T47D (cell line): ENCODE results near the gene TRPV5.

ENCODE experiments used
- DNase-seq, 2 experiments: peaks; one replicate each; pipeline versions ENCODE4 v3.0.0 to v3.0.0-alpha.2; 2011 to 2012; ENCODE audit warnings: low read depth in 1 of 2, low spot score in 1 of 2
- JUND ChIP-seq: IDR thresholded peaks from 2 replicates; pipeline ENCODE4 v1.6.1; 2012; ENCODE audit warnings: low read depth
- in situ Hi-C: cut with HindIII; loops from 2 replicates; pipeline ENCODE4 v1.10.0; 2016; ENCODE audit warnings: low sequenced_read_pairs, low pct_unique_long_range_greater_than_20kb

Gene TRPV5

DNA sequence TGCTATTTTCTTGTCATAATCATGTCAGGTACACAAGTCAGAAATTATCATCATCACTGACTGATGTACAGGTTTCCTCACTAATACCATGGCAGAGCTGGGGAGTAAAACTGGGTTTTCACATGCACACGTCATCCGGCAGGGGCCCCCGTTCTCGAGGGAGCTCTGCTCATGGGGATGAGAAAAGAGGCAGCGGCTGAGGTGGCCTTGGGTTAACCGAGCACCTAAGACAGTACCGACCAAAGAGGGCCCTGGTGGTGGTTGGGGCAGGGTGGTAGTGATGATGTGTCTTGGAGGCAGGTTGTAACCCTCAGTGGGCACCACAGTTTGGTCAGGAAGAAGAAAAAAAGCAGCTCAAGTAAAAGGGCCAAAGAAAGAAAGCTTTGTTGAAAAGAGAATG lies 35.9 kb downstream of the TRPV5 start:
- TF ChIP-seq JUND: no peak
- DNase-seq: no peak
- in situ Hi-C loops: no loop called here

DNA sequence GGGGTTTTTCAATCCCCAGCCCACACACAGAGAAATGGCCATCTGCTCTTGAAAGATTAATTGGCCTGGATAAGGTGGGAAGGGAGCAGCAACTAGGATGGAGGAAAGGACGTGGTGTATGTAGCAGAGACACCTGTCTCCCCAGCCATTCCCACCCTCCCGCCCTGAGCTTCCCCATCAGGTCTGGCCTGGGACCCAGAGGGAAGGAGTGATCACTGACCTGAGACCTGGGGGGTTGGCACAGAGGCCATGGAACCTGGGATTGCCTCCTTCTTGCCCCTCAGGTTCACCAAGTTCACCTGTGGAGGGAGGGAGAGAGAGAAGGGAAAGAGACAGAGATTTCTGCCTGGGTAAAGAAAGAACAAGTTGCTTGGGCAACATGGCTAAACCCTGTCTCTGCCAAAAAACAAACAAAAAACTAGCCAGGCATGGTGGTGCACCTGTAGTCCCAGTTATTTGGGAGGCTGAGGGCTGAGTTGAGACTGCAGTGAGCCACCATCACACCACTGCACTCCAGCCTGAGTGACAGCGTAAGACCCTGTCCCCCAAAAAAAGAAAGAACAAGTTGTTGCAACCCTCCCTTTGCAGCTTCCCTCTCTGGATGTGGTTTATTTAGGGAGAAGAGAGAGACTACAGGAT lies 36.7 kb downstream of the TRPV5 start:
- DNase-seq: no peak
- no peak for TF ChIP-seq JUND
- in situ Hi-C loops: no loop called here

DNA sequence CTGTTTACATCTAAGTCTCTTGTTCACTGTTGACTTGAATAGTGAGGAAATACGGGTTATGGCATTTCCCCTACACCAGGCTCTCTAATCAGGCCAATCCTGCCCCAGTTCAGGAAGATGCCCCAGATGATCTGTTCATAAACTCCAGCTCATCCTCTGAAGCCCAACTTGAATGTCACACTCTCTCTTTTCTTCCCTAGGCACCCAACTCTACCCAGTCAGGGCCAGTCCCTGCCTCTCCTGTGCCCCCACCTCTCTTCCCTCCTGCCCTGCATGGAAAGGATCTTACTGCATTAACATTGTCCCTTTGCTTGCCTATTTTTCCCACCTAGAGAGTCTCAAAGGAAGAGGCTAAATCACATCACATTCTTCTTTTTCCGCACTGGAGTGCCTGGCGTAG lies 37.4 kb downstream of the TRPV5 start:
- no peak for TF ChIP-seq JUND
- in situ Hi-C loops: no loop called here
- no peak for DNase-seq

DNA sequence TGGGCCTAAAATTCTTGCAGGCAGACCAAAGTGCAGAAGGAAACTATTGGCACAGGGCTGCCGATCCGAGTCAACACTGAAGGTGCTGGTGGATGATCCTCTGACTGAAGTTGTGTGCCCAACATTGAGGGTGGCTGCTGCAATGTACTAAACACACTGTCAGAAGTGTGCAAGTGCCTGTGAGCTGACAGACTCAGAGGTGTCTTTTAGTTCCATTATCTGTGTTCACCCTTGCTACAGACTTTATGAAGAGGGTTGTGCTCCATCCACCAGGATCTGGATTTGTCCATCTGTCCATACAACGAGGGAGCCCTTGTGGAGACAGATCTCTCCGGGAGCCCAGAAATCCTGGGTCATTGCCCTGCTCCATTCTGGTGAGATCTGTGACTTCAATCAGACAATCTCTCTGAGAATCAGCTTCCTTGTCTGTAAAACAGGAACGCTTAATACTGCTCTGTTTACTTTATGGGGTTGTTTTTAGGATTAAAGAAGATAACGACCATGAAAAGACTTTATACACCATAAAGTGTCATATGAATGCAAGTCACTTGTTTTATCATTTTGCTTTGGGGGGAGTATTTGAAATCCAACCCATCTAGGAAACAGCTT lies 38.5 kb downstream of the TRPV5 start:
- DNase-seq: no peak
- no peak for TF ChIP-seq JUND
- in situ Hi-C loops: no loop called here

DNA sequence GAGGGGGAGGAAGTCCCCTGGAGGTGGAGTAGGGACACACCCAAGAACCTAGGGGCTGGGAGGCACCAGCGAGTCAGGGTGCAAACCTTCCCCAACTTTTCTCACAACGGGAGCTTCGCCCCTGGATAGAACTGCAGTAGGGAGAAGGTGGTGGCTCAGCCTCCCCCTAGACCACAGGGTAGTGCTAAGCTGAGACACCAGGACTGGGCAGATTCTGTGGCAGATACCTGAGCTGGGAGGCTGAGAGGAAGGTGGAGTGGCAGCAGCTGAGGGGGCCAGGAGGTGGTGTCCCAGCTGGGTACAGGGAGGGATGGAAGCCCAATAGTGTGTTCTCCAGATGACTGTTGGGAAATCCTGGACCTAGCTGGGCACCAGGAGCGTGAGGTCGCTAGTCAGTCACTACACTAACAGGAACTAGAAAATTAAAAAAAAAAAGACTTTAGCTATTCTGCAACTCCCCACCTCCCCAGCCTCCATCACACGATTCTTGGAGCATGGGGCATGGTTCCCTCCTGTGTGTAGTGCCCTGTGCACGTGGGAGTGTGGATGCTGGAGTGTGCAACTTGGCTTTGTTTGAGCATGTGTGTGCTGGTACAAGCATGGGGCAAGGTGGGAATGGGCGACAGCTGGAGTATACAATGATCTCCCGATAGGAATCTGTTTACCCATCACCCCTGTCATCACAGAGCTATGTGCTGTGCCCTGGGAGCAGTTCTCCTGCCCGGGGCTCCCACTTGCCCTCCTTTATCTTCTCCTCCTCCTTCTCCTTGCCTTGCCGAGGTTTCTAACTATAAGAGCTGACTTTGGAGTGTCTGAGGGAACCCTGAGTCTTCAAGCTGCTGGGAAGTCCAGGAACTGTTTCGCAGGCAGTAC lies 39.2 kb downstream of the TRPV5 start:
- in situ Hi-C loops: no loop called here
- TF ChIP-seq JUND: no peak
- DNase-seq: no peak

DNA sequence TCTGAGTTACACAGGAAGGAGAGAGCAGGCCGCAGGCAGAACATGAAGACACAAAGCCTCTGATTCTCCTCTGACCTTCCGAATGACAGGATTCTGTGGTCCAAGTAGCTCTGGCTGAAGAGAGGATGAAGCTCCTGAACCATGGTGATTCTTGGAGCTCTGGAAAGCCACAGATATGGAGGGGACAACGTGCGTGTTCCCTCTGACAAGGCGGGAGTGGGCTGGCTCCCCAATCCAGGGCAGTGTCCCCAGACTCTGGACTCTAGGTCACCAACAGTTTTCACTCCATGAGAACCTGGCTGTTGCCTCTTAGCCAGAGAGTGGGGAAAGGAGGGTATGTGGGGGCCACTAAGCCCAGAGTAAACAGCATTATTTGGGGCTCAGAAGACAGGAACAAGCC lies 40.6 kb downstream of the TRPV5 start:
- in situ Hi-C loops: no loop called here
- no peak for DNase-seq
- TF ChIP-seq JUND: no peak

DNA sequence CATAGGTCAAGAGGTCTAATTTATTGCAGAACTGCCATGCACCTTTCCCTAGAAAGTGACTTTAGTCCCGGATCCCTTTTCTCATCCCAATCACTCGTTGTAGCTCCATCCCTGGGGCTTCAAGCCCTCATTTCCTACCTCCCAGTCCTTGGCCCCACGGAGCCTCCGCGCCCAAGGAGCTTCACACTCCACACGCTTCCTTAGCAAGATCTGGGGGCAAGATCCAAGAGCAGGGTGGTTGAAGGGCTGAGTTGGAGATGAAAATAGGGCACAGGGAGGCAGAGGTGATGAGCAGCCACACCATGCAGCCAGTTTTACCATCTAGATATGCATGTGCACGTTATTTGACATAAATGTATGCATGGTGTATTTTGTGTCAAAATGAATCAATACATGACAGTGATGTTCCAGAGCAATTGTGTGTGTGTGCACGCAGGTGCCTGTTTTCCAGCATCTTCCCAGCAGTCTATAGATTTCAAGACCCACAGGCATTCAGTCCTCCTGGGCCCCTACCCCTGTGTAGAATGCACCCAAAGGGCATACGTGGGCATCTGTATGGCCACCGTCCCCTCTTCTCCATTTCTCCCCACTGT lies 42.0 kb downstream of the TRPV5 start:
- TF ChIP-seq JUND: no peak
- DNase-seq: no peak
- in situ Hi-C loops: no loop called here

DNA sequence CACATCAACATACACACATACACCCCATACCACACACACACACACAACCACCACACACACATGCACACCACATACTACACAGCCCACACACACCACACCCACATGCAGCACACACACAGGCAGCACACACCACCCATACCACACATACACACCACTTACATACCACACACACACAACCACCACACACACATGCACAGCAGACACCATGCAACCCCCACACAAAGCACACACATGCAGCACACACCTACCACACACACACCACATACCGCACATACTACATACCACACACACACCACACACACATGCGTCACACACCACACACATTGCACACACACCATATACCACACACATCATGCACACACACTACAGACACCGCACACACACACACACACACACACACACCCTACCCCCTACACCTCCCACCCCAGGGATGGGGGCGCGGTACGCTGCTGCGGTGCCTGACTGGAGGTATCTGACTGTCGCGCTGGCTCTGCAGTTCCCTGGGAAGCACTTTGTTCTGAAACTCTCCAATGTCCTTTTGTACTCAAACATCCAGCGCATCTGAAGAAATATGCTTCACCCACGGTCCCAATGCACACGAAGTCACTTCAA lies 42.6 kb downstream of the TRPV5 start:
- in situ Hi-C loops: no loop called here
- no peak for TF ChIP-seq JUND
- DNase-seq: no peak

DNA sequence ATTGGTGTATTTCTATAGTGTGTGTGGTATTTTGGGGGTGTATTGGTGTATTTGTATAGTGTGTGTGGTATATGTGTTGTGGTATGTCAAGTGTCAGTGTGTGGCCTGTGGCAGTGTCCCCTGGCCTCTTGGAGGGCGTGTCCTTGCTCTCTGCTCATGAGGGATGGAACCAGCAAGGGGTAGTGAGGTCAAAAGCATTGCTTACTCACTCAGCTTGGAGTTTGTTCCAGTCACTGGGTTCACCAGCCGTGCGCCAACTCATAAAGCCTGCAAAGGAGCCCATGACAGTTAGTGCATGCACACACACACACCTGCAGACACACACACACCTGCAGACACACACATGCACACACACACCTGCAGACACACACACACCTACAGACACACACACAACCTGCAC lies 43.7 kb downstream of the TRPV5 start:
- DNase-seq: no peak
- TF ChIP-seq JUND: no peak
- in situ Hi-C loops: no loop called here

DNA sequence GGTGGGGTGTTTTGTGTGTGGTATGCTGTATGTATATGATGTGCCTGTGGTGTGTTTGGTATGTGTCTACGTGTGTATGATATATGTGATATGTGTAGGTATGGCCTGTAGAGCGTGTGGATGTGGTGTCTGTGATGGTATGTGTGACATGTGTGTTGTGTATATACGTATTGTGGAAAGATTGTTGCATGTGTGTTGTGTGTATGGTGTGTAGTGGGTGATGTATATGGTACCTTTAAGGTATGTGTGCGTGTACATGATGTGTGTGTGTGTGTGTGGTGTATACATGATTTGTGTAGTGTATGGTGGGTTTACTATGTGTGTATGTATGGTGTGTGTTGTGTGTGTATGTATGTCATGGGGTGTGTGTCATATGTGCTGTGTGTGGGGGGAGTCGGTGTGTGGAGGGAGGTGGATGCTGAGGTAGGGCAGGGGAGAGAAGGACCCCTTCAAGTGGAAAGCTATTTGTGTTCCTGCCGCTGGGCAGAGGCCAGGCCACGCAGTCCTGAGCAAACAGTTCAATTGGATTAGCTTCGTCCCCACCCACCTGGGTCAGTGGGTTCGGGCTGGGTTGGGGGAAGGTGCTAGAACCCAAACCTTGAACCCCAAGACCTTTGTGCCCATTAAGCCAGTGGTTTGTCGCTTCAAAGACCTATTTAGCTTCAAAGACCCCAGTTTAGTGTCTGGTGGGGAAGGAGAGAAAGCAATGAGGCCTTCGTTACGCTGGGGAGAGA lies 46.1 kb downstream of the TRPV5 start:
- DNase-seq: no peak
- in situ Hi-C loops: no loop called here
- TF ChIP-seq JUND: no peak

DNA sequence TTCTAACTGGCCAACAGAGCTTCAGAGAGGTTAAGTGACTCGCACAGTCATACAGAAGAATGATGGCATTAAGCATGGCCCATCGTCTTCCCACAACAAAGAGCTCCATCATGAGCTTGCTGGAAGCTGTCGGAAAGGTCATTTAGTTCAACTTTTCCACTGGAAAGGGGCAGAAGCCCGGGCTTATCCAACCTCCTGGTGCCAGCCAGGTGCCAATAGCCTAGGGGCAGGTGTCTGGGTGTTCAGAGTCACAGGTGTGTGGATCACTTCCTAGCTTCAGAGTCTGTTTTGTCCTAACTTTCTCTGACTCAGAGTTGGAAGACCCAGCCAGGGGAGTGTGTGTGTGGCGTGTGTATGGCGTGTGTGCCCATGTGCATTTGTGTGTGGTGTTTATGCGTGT lies 46.7 kb downstream of the TRPV5 start:
- TF ChIP-seq JUND: no peak
- in situ Hi-C loops: no loop called here
- DNase-seq: peak in 1 of 2 experiments; percentile 43

DNA sequence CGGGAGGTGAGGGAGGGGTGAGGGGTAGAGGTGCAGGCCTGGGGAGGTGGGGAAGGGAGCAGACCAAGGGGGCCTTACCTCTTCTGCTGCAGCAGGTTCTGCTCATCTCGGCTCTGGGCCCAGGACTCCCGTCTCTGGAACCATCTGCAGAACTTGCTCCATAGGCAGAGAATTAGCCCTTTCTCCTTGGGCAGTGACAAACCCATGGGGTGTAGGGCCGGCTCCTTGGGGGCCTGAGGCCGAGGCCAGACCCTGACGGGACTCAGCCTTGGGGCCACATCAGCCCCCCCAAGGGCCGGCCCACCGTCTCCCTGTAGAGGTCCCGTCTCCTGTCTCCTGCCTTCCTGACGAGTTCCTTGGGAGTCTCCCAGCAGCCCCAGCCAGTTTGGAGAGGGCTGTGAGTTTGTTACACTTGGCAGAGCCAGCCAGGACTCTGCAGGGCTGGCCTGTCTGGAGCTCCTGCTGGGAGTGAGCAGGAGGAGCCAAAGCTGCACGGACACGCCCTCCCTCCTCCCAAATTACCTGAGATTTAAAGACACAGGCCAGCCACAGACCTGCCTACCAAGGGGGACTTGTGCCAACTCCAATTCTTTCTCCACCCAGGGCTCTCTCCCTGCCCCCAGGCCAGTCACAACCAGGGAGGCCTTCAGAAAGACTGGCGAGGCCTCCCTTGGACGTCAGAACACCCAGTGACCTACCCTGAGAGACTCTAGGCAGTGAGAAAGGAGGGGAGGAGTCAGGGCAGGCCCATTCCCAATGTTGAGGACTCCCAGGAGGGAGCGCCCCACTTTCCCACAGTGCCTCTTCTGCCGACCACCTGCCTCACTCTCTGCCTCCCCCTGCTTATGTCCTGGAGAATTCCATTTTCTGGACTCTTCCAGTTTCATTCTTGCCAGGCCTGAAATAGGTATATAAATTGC lies 48.0 kb downstream of the TRPV5 start, which contains the start of gene TRPV6:
TRPV6 (minus strand) TSS at position 435 of the 920 bp plus-strand sequence.
- peak; percentile 70 to 97 for DNase-seq
- TF ChIP-seq JUND: no peak
- in situ Hi-C loops: no loop called here
